HG02884 (cell line): Measurements from ENCODE around the gene TLX1.
"Not testable (repeated sequence)": the region's sequence is repeated elsewhere in the genome, so short reads cannot be mapped to it uniquely, and the experiment has no call there.

Source experiments
- ATAC-seq: cut with Tn5 transposase; IDR thresholded peaks from one replicate; pipeline ENCODE4 v1.9.1; 2021; ENCODE audit warnings: mild to moderate bottlenecking, moderate library complexity; ENCODE audit not compliant: unreplicated experiment

The TLX1 gene

GRCh38 chr10:101146392-101147251 lies 15.5 kb downstream of the TLX1 start:
- no peak for ATAC-seq

GRCh38 chr10:101151395-101151794 lies 20.3 kb downstream of the TLX1 start:
- no peak for ATAC-seq

GRCh38 chr10:101152316-101152715 lies 21.2 kb downstream of the TLX1 start:
- ATAC-seq: no peak

GRCh38 chr10:101154506-101154905 lies 23.4 kb downstream of the TLX1 start:
- not testable (repeated sequence) for ATAC-seq

GRCh38 chr10:101155896-101156295 lies 24.8 kb downstream of the TLX1 start:
- ATAC-seq: no peak

GRCh38 chr10:101157756-101158458 lies 26.8 kb downstream of the TLX1 start:
- no peak for ATAC-seq

- no peak for ATAC-seq
These were observed 27.5 kb downstream of the TLX1 start for GRCh38 chr10:101158459-101159058.

- no peak for ATAC-seq
These were observed 30.6 kb downstream of the TLX1 start for GRCh38 chr10:101161494-101162299.

- ATAC-seq: no peak
These were observed 31.6 kb downstream of the TLX1 start for GRCh38 chr10:101162677-101163076.

GRCh38 chr10:101164020-101164419 lies 32.9 kb downstream of the TLX1 start:
- ATAC-seq: no peak

GRCh38 chr10:101165736-101166135 lies 34.6 kb downstream of the TLX1 start:
- ATAC-seq: no peak

GRCh38 chr10:101166430-101166829 lies 35.3 kb downstream of the TLX1 start:
- ATAC-seq: no peak

- ATAC-seq: no peak
These were observed 41.6 kb downstream of the TLX1 start for GRCh38 chr10:101172741-101173140.

- no peak for ATAC-seq
These were observed 43.2 kb downstream of the TLX1 start for GRCh38 chr10:101174319-101174718.

- no peak for ATAC-seq
These were observed 45.5 kb downstream of the TLX1 start for GRCh38 chr10:101176577-101176976.

GRCh38 chr10:101182936-101183335 lies 51.8 kb downstream of the TLX1 start:
- no peak for ATAC-seq

- ATAC-seq: no peak
These were observed 52.5 kb downstream of the TLX1 start for GRCh38 chr10:101183458-101184183.
